H54 (cell line): ENCODE results near the gene MYO1A.

Experiments
- DNase-seq: peaks from one replicate; pipeline ENCODE4 v3.0.0; 2011; ENCODE audit warnings: low spot score, mixed read lengths; ENCODE audit not compliant: insufficient read length
- FAIRE-seq: peaks from 3 replicates; lab custom pipeline; 2011; peaks lifted over from hg19 to GRCh38; lab: Jason Lieb, UNC
- POLR2A ChIP-seq: IDR thresholded peaks from 2 replicates; pipeline ENCODE4 v1.6.1; 2011; ENCODE audit warnings: low read depth, mild to moderate bottlenecking, low read length

The MYO1A gene

GRCh38 chr12:57006809-57007475, 43.0 kb downstream of the MYO1A start:
- DNase-seq (no peak), FAIRE-seq (no peak)
- TF ChIP-seq POLR2A = no peak

- peak; percentile 74 for TF ChIP-seq POLR2A
- DNase-seq (peak; percentile 68), FAIRE-seq (no peak)
These were observed 43.7 kb downstream of the MYO1A start, which contains the start of gene ZBTB39 for GRCh38 chr12:57005980-57006808. Gene ZBTB39 (minus strand): TSS chr12:57006546. CDS start chr12:57004917, 1,629 bp downstream.

- TF ChIP-seq POLR2A = no peak
- no peak for FAIRE-seq
- DNase-seq = no peak
These were observed 45.3 kb downstream of the MYO1A start for GRCh38 chr12:57004651-57005050.

- DNase-seq (no peak), FAIRE-seq (no peak)
- TF ChIP-seq POLR2A = no peak
These were observed 46.5 kb downstream of the MYO1A start for GRCh38 chr12:57003395-57003794.

- no peak for TF ChIP-seq POLR2A
- peak; percentile 74 for DNase-seq
- FAIRE-seq = no peak
These were observed 48.5 kb downstream of the MYO1A start for GRCh38 chr12:57001448-57001906.

GRCh38 chr12:57000393-57000792, 49.5 kb downstream of the MYO1A start:
- DNase-seq = peak; percentile 32
- FAIRE-seq = no peak
- TF ChIP-seq POLR2A = no peak

GRCh38 chr12:56999456-56999855, 50.5 kb downstream of the MYO1A start:
- DNase-seq = peak; percentile 59
- no peak for FAIRE-seq
- no peak for TF ChIP-seq POLR2A

GRCh38 chr12:56998981-56999380, 50.9 kb downstream of the MYO1A start:
- no peak for FAIRE-seq
- TF ChIP-seq POLR2A = no peak
- no peak for DNase-seq

GRCh38 chr12:56998316-56998715, 51.6 kb downstream of the MYO1A start:
- TF ChIP-seq POLR2A = no peak
- FAIRE-seq = no peak
- DNase-seq = no peak

- no peak for TF ChIP-seq POLR2A
- DNase-seq = no peak
- FAIRE-seq = no peak
These were observed 53.0 kb downstream of the MYO1A start for GRCh38 chr12:56996793-56997545.

GRCh38 chr12:56995930-56996496, 53.9 kb downstream of the MYO1A start:
- no peak for DNase-seq
- FAIRE-seq = no peak
- TF ChIP-seq POLR2A = no peak

- DNase-seq = no peak
- no peak for TF ChIP-seq POLR2A
- no peak for FAIRE-seq
These were observed 54.6 kb downstream of the MYO1A start for GRCh38 chr12:56995201-56995929.

- no peak for FAIRE-seq
- no peak for TF ChIP-seq POLR2A
- no peak for DNase-seq
These were observed 55.6 kb downstream of the MYO1A start for GRCh38 chr12:56994231-56994746.
